ENCODE measurements around the gene PPIL6. TPM values are rescaled to one million over a fixed set of nuclear protein-coding genes. Genes with fewer than 3 reads are reported as not detected.
A peak's percentile ranks its signal among the peaks of the same experiment; 100 is the strongest.
"Not testable (repeated sequence)": the region's sequence is repeated elsewhere in the genome, so short reads cannot be mapped to it uniquely, and the experiment has no call there.

Gene PPIL6
- total RNA-seq, 1 donor from 2014 or later = 0.11 TPM

DNA sequence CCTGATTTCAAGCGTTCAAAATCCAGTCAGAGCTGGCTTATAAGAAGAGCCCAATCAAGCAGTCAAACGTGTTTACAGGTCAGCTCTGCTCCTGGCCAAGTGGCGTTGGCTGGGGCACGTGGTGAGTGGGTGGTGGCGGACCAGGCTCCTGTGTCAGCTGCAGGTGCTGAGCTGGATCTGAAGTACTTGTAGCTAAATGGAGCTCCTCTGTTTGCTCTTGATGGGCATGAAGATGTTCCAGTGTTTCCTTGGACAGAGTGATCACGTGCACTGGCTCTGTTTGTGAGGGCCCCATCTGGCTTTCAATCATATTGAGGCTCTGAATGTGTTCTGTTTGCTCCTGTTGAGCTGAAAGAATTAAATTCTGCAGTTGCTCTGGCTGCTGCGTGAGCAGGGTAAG, 25.3 kb upstream of the PPIL6 start:
- no peaks in the 10 kb centered on the region for H3K4me1 ChIP-seq
- no peak for TF ChIP-seq CTCF (IDR thresholded peaks at IDR 0.05)
- no peak overlapping the region for H3K27ac ChIP-seq
- peak in 1 of 2 donors; percentile 51 for DNase-seq (ENCODE audit: low spot score in 2 of 2)
- intact Hi-C loops (cut with DNase I) = no loop called here
- peaks cover 27 to 54% of the 10 kb centered on the region in 2 donors for H3K36me3 ChIP-seq
- no peaks in the 10 kb centered on the region for H3K27me3 ChIP-seq
- no peak overlapping the region for H3K4me3 ChIP-seq
- H3K9me3 ChIP-seq = no peaks in the 10 kb centered on the region

DNA sequence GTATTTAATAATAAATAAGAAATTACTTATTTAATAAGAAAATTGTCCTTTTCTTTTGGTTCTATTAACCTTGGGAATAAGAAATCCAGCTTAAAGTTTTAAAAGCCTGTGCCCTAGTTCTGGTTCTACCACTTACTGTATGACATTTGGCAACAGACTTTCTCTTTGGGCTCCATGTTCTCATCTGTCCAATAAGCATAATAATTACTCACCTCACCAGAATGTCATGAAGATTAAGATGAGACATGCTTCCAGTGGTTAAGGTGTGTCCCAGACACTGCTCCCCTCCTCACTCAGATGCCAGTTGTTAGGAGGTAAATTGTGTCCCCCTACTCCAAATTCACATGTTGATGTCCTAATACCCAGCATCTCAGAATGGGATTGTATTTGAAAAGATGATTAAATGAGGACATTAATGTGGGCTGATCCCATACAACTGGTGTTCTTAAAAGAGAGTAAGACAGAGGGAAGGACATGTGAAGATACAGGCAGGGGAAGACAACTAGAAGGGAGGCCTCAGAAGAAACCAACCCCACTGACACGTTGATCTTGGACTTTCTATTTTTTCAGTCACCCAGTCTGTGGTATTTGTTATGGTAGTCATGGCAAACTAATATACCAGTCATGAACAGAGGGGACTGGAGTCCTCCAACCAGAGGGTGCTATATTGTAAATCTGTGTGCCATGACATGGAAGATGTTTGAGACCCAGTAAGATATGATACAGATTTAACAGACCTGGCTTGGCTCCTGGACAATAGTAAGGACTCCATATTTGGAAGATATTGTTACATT, 21.5 kb upstream of the PPIL6 start:
- intact Hi-C loops (cut with DNase I) = no loop called here
- Histone ChIP-seq H3K9me3 (no peaks in the 10 kb centered on the region), H3K4me1 (peaks cover 0 to under 1% of the 10 kb centered on the region in 2 donors), H3K27me3 (no peaks in the 10 kb centered on the region), H3K36me3 (peaks cover 10 to 28% of the 10 kb centered on the region in 2 donors), H3K4me3 (no peak overlapping the region), H3K27ac (no peak overlapping the region)
- no peak for DNase-seq (ENCODE audit: low spot score in 2 of 2)
- no peak for TF ChIP-seq CTCF (IDR thresholded peaks at IDR 0.05)

GRCh38 chr6:109461205-109461604, 20.8 kb upstream of the PPIL6 start:
- H3K9me3 ChIP-seq; H3K27me3 ChIP-seq; H3K4me3 ChIP-seq; DNase-seq (ENCODE audit: low spot score in 2 of 2); intact Hi-C loops (cut with DNase I); H3K4me1 ChIP-seq; H3K27ac ChIP-seq: not testable (repeated sequence)
- peaks cover 7 to 24% of the 10 kb centered on the region in 2 donors for H3K36me3 ChIP-seq

DNA sequence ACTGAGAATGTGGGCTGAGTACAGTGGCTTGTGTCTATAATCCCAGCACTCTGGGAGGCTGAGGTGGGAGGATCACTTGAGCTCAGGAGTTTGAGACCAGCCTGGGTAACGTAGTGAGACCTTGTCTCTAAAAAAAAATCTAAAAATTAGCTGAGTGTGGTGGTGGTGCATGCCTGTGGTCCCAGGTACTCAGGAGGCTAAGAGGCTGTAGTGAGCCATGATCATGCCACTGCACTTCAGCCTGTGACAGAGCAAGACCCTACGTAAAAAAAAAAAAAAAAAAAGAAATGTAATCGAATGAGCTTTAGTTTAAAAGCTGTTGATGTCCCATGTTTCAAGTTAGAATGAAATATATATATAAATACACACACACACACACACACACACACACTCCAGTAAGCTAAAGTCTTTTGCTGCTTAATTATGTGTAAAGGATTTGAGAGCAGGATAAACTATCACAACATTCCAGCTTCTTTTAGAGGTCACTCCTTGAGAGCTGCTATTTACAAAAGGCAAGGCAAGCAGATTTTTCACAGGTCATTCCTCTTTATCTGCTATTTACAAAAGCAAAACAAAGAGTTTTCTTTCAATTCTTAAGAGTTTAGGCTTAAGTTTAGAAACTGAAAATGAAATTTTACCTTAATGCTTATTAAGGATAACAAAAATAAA, 19.9 kb upstream of the PPIL6 start:
- Histone ChIP-seq H3K36me3 (peaks cover 4 to 15% of the 10 kb centered on the region in 2 donors), H3K27ac (no peak overlapping the region), H3K9me3 (no peaks in the 10 kb centered on the region), H3K4me1 (peaks cover 9 to 10% of the 10 kb centered on the region in 2 donors), H3K27me3 (no peaks in the 10 kb centered on the region), H3K4me3 (no peak overlapping the region)
- DNase-seq (ENCODE audit: low spot score in 2 of 2) = no peak
- no peak for TF ChIP-seq CTCF (IDR thresholded peaks at IDR 0.05)
- intact Hi-C loops (cut with DNase I) = no loop called here

DNA sequence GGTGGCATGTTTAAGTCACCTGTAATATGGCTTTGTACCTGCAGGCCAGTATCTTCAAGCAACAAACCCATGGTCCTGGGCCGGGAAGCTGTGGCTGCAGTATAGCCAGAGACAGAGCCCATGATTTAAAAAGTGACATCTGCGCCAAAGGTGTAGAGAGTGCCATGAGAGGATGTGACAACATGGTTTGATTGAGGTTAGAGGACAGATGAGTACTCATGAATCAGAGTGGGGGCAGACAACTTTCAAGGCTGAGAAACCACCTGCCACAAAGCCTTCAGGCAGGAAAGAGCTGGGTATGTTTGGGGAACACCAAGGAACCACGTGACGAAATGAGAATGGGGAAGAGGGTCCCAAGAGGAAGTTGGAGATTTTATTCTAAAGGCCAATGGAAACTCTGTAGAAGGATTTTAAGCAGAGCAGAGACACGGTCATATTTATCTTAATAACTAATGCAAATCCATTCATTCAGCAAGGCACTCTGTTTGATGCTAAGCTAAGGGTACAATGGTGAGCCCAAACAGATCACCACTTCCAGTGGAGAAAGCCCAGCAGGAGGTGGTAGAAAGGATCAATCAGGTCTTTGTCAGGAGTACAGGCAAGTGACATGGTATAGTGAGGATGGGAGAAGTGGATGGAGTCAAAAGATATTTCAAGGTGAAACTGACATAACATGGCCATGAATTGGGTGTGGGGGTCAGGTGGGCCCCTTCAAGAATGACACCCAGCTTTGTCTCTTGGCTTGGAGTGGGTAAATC, 18.5 kb upstream of the PPIL6 start:
- Histone ChIP-seq H3K27ac (no peak overlapping the region), H3K4me1 (peaks cover 12 to 15% of the 10 kb centered on the region in 2 donors), H3K4me3 (no peak overlapping the region), H3K27me3 (no peaks in the 10 kb centered on the region), H3K36me3 (peaks cover 0 to 5% of the 10 kb centered on the region in 2 donors), H3K9me3 (no peaks in the 10 kb centered on the region)
- no peak for TF ChIP-seq CTCF (IDR thresholded peaks at IDR 0.05)
- DNase-seq (ENCODE audit: low spot score in 2 of 2) = peak in 1 of 2 donors; percentile 56
- intact Hi-C loops (cut with DNase I) = loop anchor here (5.0 kb wide), 1 partner anchor 77 kb away; the partner anchor contains the start of gene CD164

All from ascending aorta (tissue), 2 donors.